Neutrophil (primary cell): ENCODE data around the gene PLBD1.
A peak's percentile ranks its signal among the peaks of the same experiment; 100 is the strongest.

ENCODE experiments used
- H3K27ac ChIP-seq: fragments of 200-600 bp; sonication (generic); 2 replicates; pipeline ENCODE4 v1.5.1; 2016; ENCODE audit warnings: mild to moderate bottlenecking, moderate library complexity
- H3K27me3 ChIP-seq: fragments of 200-600 bp; sonication (generic); 2 replicates; pipeline ENCODE4 v1.6.0; 2016; ENCODE audit warnings: mild to moderate bottlenecking
- H3K36me3 ChIP-seq: fragments of 200-600 bp; sonication (generic); 2 replicates; pipeline ENCODE4 v1.5.1; 2017
- H3K4me1 ChIP-seq, 2 experiments: fragments of 200-600 bp in 1 of 2; sonication (generic) in 1 of 2; 1 replicate in 1 of 2; 2 replicates in 1 of 2; pipeline versions ENCODE4 v1.5.1 to v1.6.1; 2013 to 2016; ENCODE audit warnings: low read depth in 1 of 2, low read length in 1 of 2, mild to moderate bottlenecking in 1 of 2, moderate library complexity in 1 of 2; ENCODE audit not compliant: control insufficient read depth in 1 of 2, insufficient read depth in 1 of 2
- H3K4me3 ChIP-seq, 2 experiments: fragments of 200-600 bp in 1 of 2; sonication (generic) in 1 of 2; 1 replicate in 1 of 2; 2 replicates in 1 of 2; pipeline ENCODE4 v1.5.1; 2013 to 2016; ENCODE audit warnings: low read depth in 1 of 2, low read length in 1 of 2, mild to moderate bottlenecking in 1 of 2, moderate library complexity in 1 of 2
- H3K9me3 ChIP-seq: fragments of 200-600 bp; sonication (generic); 2 replicates; pipeline ENCODE4 v1.5.1; 2016
- TF ChIP-seq, protein P1 (sequence below): fragments of 200-600 bp; sonication (generic); IDR thresholded peaks from 2 replicates; pipeline ENCODE4 v1.5.1; 2016; ENCODE audit warnings: antibody characterized with exemption

Gene PLBD1

GRCh38 chr12:14591719-14592118 is 24.0 kb upstream of the PLBD1 start:
- no peak overlapping the region for H3K27ac ChIP-seq
- H3K9me3 ChIP-seq, result no peaks in the 10 kb centered on the region
- no peaks in the 10 kb centered on the region for H3K36me3 ChIP-seq
- no peaks in the 10 kb centered on the region for H3K27me3 ChIP-seq
- H3K4me3 ChIP-seq, result no peak overlapping the region
- H3K4me1 ChIP-seq, result peaks cover 0 to 8% of the 10 kb centered on the region in 2 experiments
- TF ChIP-seq, protein P1, sequence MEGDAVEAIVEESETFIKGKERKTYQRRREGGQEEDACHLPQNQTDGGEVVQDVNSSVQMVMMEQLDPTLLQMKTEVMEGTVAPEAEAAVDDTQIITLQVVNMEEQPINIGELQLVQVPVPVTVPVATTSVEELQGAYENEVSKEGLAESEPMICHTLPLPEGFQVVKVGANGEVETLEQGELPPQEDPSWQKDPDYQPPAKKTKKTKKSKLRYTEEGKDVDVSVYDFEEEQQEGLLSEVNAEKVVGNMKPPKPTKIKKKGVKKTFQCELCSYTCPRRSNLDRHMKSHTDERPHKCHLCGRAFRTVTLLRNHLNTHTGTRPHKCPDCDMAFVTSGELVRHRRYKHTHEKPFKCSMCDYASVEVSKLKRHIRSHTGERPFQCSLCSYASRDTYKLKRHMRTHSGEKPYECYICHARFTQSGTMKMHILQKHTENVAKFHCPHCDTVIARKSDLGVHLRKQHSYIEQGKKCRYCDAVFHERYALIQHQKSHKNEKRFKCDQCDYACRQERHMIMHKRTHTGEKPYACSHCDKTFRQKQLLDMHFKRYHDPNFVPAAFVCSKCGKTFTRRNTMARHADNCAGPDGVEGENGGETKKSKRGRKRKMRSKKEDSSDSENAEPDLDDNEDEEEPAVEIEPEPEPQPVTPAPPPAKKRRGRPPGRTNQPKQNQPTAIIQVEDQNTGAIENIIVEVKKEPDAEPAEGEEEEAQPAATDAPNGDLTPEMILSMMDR, result no peak

- Histone ChIP-seq H3K9me3 (no peaks in the 10 kb centered on the region), H3K4me3 (no peak overlapping the region), H3K27ac (no peak overlapping the region), H3K27me3 (no peaks in the 10 kb centered on the region), H3K4me1 (peaks cover 0 to 8% of the 10 kb centered on the region in 2 experiments), H3K36me3 (no peaks in the 10 kb centered on the region)
- TF ChIP-seq, protein P1, result no peak
Observed at GRCh38 chr12:14589169-14590004, 21.7 kb upstream of the PLBD1 start.

DNA sequence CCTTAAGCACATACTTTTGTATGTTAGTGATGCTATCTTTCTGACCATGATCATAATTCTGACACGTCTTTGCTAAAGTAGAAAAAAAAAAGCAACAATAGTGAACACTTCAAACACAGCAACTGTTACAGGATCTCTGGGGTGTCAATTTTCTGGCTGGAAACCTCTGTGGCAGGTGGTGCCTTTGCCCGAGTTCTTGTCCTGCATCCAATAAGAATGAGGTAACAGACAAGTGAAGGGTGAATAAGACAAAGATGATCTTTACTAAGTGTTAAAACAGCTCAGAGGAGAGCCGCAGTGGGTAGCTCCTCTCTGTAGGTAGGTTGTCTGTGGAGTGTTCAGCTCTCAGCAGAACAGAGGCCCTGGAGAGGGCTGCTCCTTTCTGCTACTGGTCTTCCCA is 20.9 kb upstream of the PLBD1 start:
- H3K27me3 ChIP-seq, result no peaks in the 10 kb centered on the region
- H3K4me3 ChIP-seq, result no peak overlapping the region
- H3K4me1 ChIP-seq, result peaks cover 0 to 8% of the 10 kb centered on the region in 2 experiments

DNA sequence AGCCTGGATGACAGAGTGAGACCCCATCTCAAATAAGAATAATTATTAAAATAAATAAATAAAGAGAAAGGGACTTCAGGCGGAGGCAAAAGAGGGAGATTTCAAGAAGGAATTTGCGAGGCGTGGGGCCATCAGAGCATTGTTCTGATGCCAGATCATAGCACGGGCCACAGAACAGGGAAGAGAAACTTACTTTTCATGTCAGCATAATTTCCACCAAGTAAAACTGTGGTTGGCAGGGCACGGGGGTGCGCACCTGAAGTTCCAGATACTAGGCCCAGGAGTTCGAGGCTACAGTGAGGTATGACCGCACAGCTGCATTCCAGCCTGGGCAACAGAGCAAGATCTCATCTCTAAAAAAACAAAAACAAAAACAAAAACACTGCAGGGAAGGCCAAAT is 11.0 kb upstream of the PLBD1 start:
- no peak overlapping the region for H3K4me3 ChIP-seq
- H3K4me1 ChIP-seq, result peaks cover 74 to 76% of the 10 kb centered on the region in 2 experiments

More for the DNA sequence above, 20.9 kb upstream of the PLBD1 start:
- TF ChIP-seq, protein P1, result no peak
- Histone ChIP-seq H3K9me3 (no peaks in the 10 kb centered on the region), H3K36me3 (no peaks in the 10 kb centered on the region), H3K27ac (no peak overlapping the region)

GRCh38 chr12:14577344-14577743 is 9.7 kb upstream of the PLBD1 start:
- TF ChIP-seq, protein P1, result no peak
- H3K9me3 ChIP-seq, result no peaks in the 10 kb centered on the region
- peak overlapping the region in 1 of 2 experiments; percentile 25 for H3K4me3 ChIP-seq
- peak overlapping the region; percentile 82 for H3K27ac ChIP-seq
- H3K36me3 ChIP-seq, result no peaks in the 10 kb centered on the region
- H3K27me3 ChIP-seq, result no peaks in the 10 kb centered on the region
- H3K4me1 ChIP-seq, result peaks cover 87 to 88% of the 10 kb centered on the region in 2 experiments

More for the DNA sequence above, 11.0 kb upstream of the PLBD1 start:
- H3K27ac ChIP-seq, result peak overlapping the region; percentile 82
- no peaks in the 10 kb centered on the region for H3K27me3 ChIP-seq
- TF ChIP-seq, protein P1, result no peak
- H3K9me3 ChIP-seq, result no peaks in the 10 kb centered on the region
- H3K36me3 ChIP-seq, result no peaks in the 10 kb centered on the region
